HG03135 (cell line): ENCODE data around the gene AGBL4.
"Not testable (repeated sequence)": the region's sequence is repeated elsewhere in the genome, so short reads cannot be mapped to it uniquely, and the experiment has no call there.

Experiments
- ATAC-seq: cut with Tn5 transposase; IDR thresholded peaks from one replicate; pipeline ENCODE4 v1.9.1; 2021; ENCODE audit warnings: mild to moderate bottlenecking, moderate library complexity; ENCODE audit not compliant: unreplicated experiment

The AGBL4 gene

GRCh38 chr1:50023292-50024159, at the start of gene AGBL4:
Gene AGBL4 (minus strand): TSS chr1:50023954.
- no peak for ATAC-seq

GRCh38 chr1:50066806-50067205, 43.1 kb upstream of the AGBL4 start:
- ATAC-seq, result no peak

GRCh38 chr1:50060279-50060678, 36.5 kb upstream of the AGBL4 start:
- ATAC-seq, result no peak

- ATAC-seq, result no peak
Measured at GRCh38 chr1:50048791-50049190, 25.0 kb upstream of the AGBL4 start.

- no peak for ATAC-seq
Measured at GRCh38 chr1:50047916-50048694, 24.4 kb upstream of the AGBL4 start.

GRCh38 chr1:50038237-50038809, 14.6 kb upstream of the AGBL4 start:
- ATAC-seq, result no peak

GRCh38 chr1:50027794-50028193, 4.0 kb upstream of the AGBL4 start:
- ATAC-seq, result no peak

GRCh38 chr1:49995734-49996133, 28.0 kb downstream of the AGBL4 start:
- no peak for ATAC-seq

- no peak for ATAC-seq
Measured at GRCh38 chr1:49971088-49971487, 52.7 kb downstream of the AGBL4 start.

GRCh38 chr1:49951385-49951784, 72.4 kb downstream of the AGBL4 start:
- no peak for ATAC-seq

- not testable (repeated sequence) for ATAC-seq
Measured at GRCh38 chr1:49915301-49915700, 108.5 kb downstream of the AGBL4 start.

- no peak for ATAC-seq
Measured at GRCh38 chr1:49906365-49906764, 117.4 kb downstream of the AGBL4 start.

GRCh38 chr1:49864581-49864980, 159.2 kb downstream of the AGBL4 start:
- no peak for ATAC-seq

- ATAC-seq, result no peak
Measured at GRCh38 chr1:49854741-49855140, 169.0 kb downstream of the AGBL4 start.

- ATAC-seq, result no peak
Measured at GRCh38 chr1:49842596-49842995, 181.2 kb downstream of the AGBL4 start.

- ATAC-seq, result no peak
Measured at GRCh38 chr1:49841767-49842166, 182.0 kb downstream of the AGBL4 start.

- no peak for ATAC-seq
Measured at GRCh38 chr1:49824261-49824660, 199.5 kb downstream of the AGBL4 start.

- ATAC-seq, result no peak
Measured at GRCh38 chr1:49817681-49818080, 206.1 kb downstream of the AGBL4 start.

GRCh38 chr1:49787013-49787412, 236.7 kb downstream of the AGBL4 start:
- ATAC-seq, result not testable (repeated sequence)

GRCh38 chr1:49765034-49765433, 258.7 kb downstream of the AGBL4 start:
- no peak for ATAC-seq

GRCh38 chr1:49738118-49738517, 285.6 kb downstream of the AGBL4 start:
- ATAC-seq, result not testable (repeated sequence)

- no peak for ATAC-seq
Measured at GRCh38 chr1:49728377-49728776, 295.4 kb downstream of the AGBL4 start.
